CD14-positive monocyte (primary cell): Measurements from ENCODE around the gene GATA5. TPM values are rescaled to one million over a fixed set of nuclear protein-coding genes. Genes with fewer than 3 reads are reported as not detected.

Experiments
- DNase-seq, 3 donors: peaks; one replicate each; pipeline ENCODE4 v3.0.0-alpha.2; 2011 to 2022
- H2AFZ ChIP-seq: 2 replicates; pipeline ENCODE4 v1.6.0; 2012; ENCODE audit warnings: mild to moderate bottlenecking, low read depth, low read length, inconsistent platforms; ENCODE audit not compliant: insufficient read depth, poor library complexity, severe bottlenecking
- H3K27ac ChIP-seq, 2 donors: 1 replicate in 1 of 2; 2 replicates in 1 of 2; pipeline ENCODE4 v1.5.1; 2012 to 2013; ENCODE audit warnings: low read length in 2 of 2, control low read depth in 1 of 2, inconsistent platforms in 1 of 2, low read depth in 1 of 2, mild to moderate bottlenecking in 1 of 2
- H3K27me3 ChIP-seq, 2 donors: one replicate each; pipeline versions ENCODE4 v1.6.0 to v1.6.1; 2011 to 2013; ENCODE audit warnings: low read length in 2 of 2; ENCODE audit not compliant: control insufficient read depth in 2 of 2, insufficient read depth in 2 of 2
- H3K36me3 ChIP-seq, 2 donors: replicated peaks in 1 of 2; 1 replicate in 1 of 2; 2 replicates in 1 of 2; pipeline versions ENCODE4 v1.5.1 to v1.6.1; 2012 to 2013; ENCODE audit warnings: low read length in 2 of 2, control low read depth in 1 of 2, inconsistent platforms in 1 of 2, mild to moderate bottlenecking in 1 of 2; ENCODE audit not compliant: insufficient read depth in 2 of 2, control insufficient read depth in 1 of 2
- H3K4me1 ChIP-seq, 2 donors: 1 replicate in 1 of 2; 2 replicates in 1 of 2; pipeline versions ENCODE4 v1.5.1 to v1.6.1; 2012 to 2013; ENCODE audit warnings: low read length in 2 of 2, control low read depth in 1 of 2, inconsistent platforms in 1 of 2, mild to moderate bottlenecking in 1 of 2, moderate library complexity in 1 of 2; ENCODE audit not compliant: insufficient read depth in 2 of 2, control insufficient read depth in 1 of 2
- H3K4me2 ChIP-seq: replicated peaks from 2 replicates; pipeline ENCODE3; 2012; ENCODE audit warnings: low read length, moderate library complexity, mild to moderate bottlenecking; ENCODE audit not compliant: poor library complexity, severe bottlenecking; ENCODE audit errors: extremely low read depth
- H3K4me3 ChIP-seq, 3 experiments: fragments of 200-600 bp in 1 of 3; sonication (generic) in 1 of 3; replicated peaks in 1 of 3; 1 replicate in 2 of 3; 2 replicates in 1 of 3; pipeline ENCODE4 v1.5.1; 2011 to 2013; ENCODE audit warnings: low read length in 3 of 3, mild to moderate bottlenecking in 3 of 3, control low read depth in 2 of 3, low read depth in 2 of 3, inconsistent platforms in 1 of 3, moderate library complexity in 1 of 3
- H3K79me2 ChIP-seq: 2 replicates; pipeline ENCODE4 v1.6.0; 2012; ENCODE audit warnings: mild to moderate bottlenecking, control low read depth, inconsistent platforms, low read length, moderate library complexity; ENCODE audit not compliant: insufficient read depth
- H3K9ac ChIP-seq: 2 replicates; pipeline ENCODE4 v1.6.0; 2017; ENCODE audit warnings: low read length, mild to moderate bottlenecking; ENCODE audit not compliant: insufficient read depth, poor library complexity, severe bottlenecking
- H3K9me3 ChIP-seq, 2 donors: replicated peaks in 1 of 2; 1 replicate in 1 of 2; 2 replicates in 1 of 2; pipeline versions ENCODE4 v1.5.1 to v1.6.1; 2012 to 2013; ENCODE audit warnings: low read length in 2 of 2, control low read depth in 1 of 2; ENCODE audit not compliant: control insufficient read depth in 1 of 2, insufficient read depth in 1 of 2
- H4K20me1 ChIP-seq: 2 replicates; pipeline ENCODE4 v1.6.0; 2012; ENCODE audit warnings: mild to moderate bottlenecking, low read length, control low read depth, moderate library complexity; ENCODE audit not compliant: insufficient read depth
- H3K27ac Mint-ChIP-seq, 7 donors: one replicate each; pipeline ENCODE4 v1.8.0; 2020; ENCODE audit warnings: mild to moderate bottlenecking in 7 of 7, mixed read lengths in 7 of 7, moderate library complexity in 6 of 7, inconsistent platforms in 2 of 7
- H3K27me3 Mint-ChIP-seq, 3 donors: one replicate each; pipeline ENCODE4 v1.8.0; 2021 to 2022; ENCODE audit warnings: low read depth in 3 of 3, mild to moderate bottlenecking in 3 of 3, mixed read lengths in 3 of 3, moderate library complexity in 3 of 3, inconsistent platforms in 1 of 3
- H3K36me3 Mint-ChIP-seq, 2 donors: one replicate each; pipeline ENCODE4 v1.8.0; 2020; ENCODE audit warnings: mixed read lengths in 2 of 2, inconsistent platforms in 1 of 2, mild to moderate bottlenecking in 1 of 2
- H3K4me1 Mint-ChIP-seq: one replicate; pipeline ENCODE4 v1.8.0; 2020; ENCODE audit warnings: mild to moderate bottlenecking, mixed read lengths
- H3K4me3 Mint-ChIP-seq, 2 donors: one replicate each; pipeline ENCODE4 v1.8.0; 2020; ENCODE audit warnings: mild to moderate bottlenecking in 2 of 2, mixed read lengths in 2 of 2, moderate library complexity in 1 of 2
- H3K9me3 Mint-ChIP-seq, 7 donors: one replicate each; pipeline ENCODE4 v1.8.0; 2020 to 2022; ENCODE audit warnings: mixed read lengths in 7 of 7, mild to moderate bottlenecking in 6 of 7, moderate library complexity in 6 of 7, inconsistent platforms in 2 of 7
- CTCF ChIP-seq: fragments of 200-600 bp; IDR thresholded peaks from one replicate; pipeline ENCODE4 v1.8.0; 2022; ENCODE audit warnings: antibody characterized with exemption, mild to moderate bottlenecking
- WGBS: methylation state at CpG from one replicate; pipeline ENCODE4 v1.1.5; 2013; ENCODE audit warnings: missing lambda C conversion rate; ENCODE audit not compliant: insufficient coverage; 5-methylcytosine and 5-hydroxymethylcytosine counted together
- intact Hi-C, 2 donors: fragments of 100-400 bp; cut with micrococcal nuclease; formaldehyde crosslinking; loops; one replicate each; pipeline versions ENCODE4 v1.15.0 to v1.15.1; 2023
- polyA plus RNA-seq, 3 donors: library from polyadenylated mRNA; depleted of rRNA in 1 of 3; unstranded in 2 of 3; stranded (reverse) in 1 of 3; fragments of 300-500 nt in 2 of 3; fragments of >200 nt in 1 of 3; fragmentation: Illumina TruSeq in 2 of 3; gene quantifications; 1 replicate in 2 of 3; 2 replicates in 1 of 3; pipeline ENCODE4 v1.2.3, GENCODE V29; 2012 to 2021

Gene GATA5
- polyA plus RNA-seq, 3 donors: not detected

- no peak overlapping the region for H2AFZ ChIP-seq
- H3K4me2 ChIP-seq: no peak overlapping the region
- no peaks in the 10 kb centered on the region for H3K4me1 ChIP-seq
- no peaks in the 10 kb centered on the region for H3K4me1 Mint-ChIP-seq
- H3K9me3 ChIP-seq: no peaks in the 10 kb centered on the region
- no peak overlapping the region for H3K4me3 ChIP-seq
- H3K27ac ChIP-seq: no peak overlapping the region
- no peak overlapping the region for H3K9ac ChIP-seq
- no peak overlapping the region for H3K27ac Mint-ChIP-seq
- intact Hi-C loops: no loop called here
- no peaks in the 10 kb centered on the region for H3K9me3 Mint-ChIP-seq
- H3K27me3 Mint-ChIP-seq: peaks cover 4 to 6% (median 4%) of the 10 kb centered on the region in 3 donors
- H4K20me1 ChIP-seq: no peaks in the 10 kb centered on the region
- no peak overlapping the region for H3K4me3 Mint-ChIP-seq
- H3K79me2 ChIP-seq: no peaks in the 10 kb centered on the region
- no peak for DNase-seq
- no peaks in the 10 kb centered on the region for H3K36me3 Mint-ChIP-seq
- no peaks in the 10 kb centered on the region for H3K27me3 ChIP-seq
- TF ChIP-seq CTCF: no peak
- H3K36me3 ChIP-seq: no peaks in the 10 kb centered on the region
- 86% methylated on average over 13 of the region's 13 CpGs for WGBS
These were observed 14.0 kb downstream of the GATA5 start for GRCh38 chr20:62461834-62462233.

- Histone ChIP-seq H3K9ac (no peak overlapping the region), H3K4me2 (no peak overlapping the region), H2AFZ (no peak overlapping the region), H3K36me3 (no peaks in the 10 kb centered on the region), H3K9me3 (no peaks in the 10 kb centered on the region), H3K4me1 (no peaks in the 10 kb centered on the region), H3K79me2 (no peaks in the 10 kb centered on the region), H3K27ac (no peak overlapping the region), H4K20me1 (no peaks in the 10 kb centered on the region), H3K27me3 (no peaks in the 10 kb centered on the region), H3K4me3 (no peak overlapping the region)
- no peak for TF ChIP-seq CTCF
- Mint-ChIP-seq H3K27me3 (peaks cover 4 to 7% (median 4%) of the 10 kb centered on the region in 3 donors), H3K4me3 (no peak overlapping the region), H3K9me3 (no peaks in the 10 kb centered on the region), H3K36me3 (no peaks in the 10 kb centered on the region), H3K27ac (no peak overlapping the region), H3K4me1 (no peaks in the 10 kb centered on the region)
- no peak for DNase-seq
- intact Hi-C loops: no loop called here
- WGBS: 64% methylated on average over 7 of the region's 10 CpGs
These were observed 14.6 kb downstream of the GATA5 start for GRCh38 chr20:62461157-62461556.
